HG02840 (cell line): ENCODE results near the gene PPP1R15A.
"Not testable (repeated sequence)": the region's sequence is repeated elsewhere in the genome, so short reads cannot be mapped to it uniquely, and the experiment has no call there.

Experiments used
- ATAC-seq: cut with Tn5 transposase; IDR thresholded peaks from one replicate; pipeline ENCODE4 v1.9.1; 2021; ENCODE audit warnings: mild to moderate bottlenecking, moderate library complexity, moderate number of reproducible peaks; ENCODE audit not compliant: unreplicated experiment, low FRiP score

Gene PPP1R15A

DNA sequence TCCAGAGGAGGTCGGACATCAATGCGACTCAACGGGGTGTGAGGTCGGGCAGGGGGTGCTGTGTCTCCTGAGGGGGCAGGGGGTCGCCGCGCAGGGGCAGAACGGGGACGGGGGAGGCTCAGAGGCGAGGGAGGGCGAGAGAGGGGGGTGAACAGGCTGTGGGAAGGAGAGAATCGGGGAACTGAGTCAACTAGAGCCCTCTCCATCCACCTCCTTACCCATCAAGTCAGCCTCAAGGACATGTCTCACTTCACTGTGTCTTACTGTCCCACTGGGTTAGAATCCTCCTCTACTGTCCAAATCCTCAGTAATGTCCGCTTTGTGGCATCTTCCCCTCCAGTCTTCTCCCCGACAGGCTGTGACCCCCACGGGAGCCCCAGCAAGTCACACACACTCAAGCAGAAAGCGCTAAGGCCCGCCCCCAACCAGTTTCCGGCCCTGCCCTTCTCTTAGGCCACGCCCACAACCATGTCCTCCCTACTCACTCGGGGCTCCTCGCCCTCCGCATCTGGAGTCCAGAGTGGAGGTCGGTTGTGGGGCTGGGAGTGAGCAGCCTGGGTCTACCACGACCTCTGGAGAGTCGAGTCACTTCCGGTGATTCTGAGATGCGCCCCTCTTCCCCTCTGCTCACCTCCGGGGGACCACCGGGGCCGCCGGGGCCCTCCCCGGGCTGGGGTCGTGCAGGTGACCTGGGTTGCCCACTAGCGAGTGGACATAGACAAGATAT, 13.1 kb upstream of the PPP1R15A start:
- no peak for ATAC-seq

DNA sequence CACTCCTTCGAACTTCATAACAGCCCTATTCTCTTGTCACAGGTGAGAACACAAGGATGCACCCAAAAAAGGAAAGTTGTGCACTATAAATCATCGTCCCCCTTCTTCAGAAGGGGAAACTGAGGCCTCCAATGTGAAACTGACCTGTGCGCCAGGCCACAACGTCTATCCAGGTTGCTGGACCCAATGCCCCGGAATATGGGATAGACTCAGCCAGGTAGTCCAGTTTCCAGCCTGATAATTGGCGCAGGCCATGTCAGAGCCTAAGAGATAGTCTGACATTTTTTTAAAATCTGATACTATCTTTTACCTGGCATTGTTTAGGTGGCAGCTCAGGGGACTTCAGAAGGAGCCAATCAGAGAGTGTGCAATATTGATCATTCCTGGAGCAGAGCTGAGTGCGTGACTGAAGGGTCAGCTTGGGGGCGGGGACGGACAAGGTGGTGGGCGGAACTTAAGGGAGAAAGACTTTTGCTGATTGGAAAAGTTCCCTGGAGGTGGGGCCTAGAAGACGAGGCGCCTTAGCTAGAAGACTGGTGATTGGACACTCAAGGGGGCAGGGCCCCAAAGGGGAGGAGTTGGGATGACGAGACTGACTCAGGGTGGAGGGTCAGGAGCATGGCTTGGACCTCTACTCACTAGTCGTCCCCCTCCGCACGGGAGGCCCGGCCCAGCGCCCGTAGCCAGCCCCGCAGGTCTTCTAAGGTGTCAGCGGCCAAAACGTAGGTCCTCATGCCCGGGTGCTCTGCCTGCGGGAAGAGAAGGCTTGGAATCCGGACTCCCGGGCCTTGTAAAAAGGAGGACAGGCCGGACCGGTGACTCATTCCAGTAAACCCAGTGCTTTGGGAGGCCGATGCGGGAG, 12.3 kb upstream of the PPP1R15A start:
- no peak for ATAC-seq

DNA sequence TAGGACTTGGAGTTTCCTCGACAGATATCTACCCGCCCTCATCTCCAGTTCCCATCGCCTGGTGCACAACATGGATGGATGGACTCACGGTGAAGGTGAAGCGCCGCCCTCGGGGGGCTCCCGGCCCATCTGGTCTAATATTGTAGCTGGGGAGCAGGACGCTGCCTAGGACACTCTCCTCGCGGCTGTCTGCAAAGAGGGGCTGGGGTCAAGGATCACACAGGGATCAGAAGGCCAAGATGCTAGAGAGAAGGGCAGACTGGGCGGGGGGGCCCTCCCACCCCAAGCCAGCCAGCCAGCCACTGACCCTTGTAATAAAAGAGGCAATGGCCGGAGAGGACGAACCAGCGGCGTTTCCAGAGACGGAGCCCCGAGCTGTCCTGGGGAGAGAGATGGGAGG, 10.9 kb upstream of the PPP1R15A start:
- ATAC-seq, result no peak

DNA sequence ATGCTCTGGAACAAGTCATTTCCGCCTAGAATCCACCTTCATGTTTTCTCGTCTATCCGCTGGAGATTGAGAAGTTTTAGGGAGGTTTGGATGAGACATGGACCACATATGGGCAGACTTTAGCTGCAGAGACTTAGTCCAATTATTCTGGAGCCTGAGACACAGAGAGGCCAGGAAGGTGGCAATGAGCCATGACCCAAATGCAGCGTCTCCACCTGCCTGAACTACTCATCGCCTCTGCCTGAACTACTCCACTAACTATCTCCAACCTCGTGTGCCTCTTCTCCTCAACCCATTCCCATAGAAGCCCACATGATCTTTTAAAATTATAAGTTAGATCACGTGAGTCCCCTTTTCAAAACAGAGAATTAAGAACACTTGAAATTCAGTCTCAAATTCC, 9.4 kb upstream of the PPP1R15A start:
- ATAC-seq, result no peak

DNA sequence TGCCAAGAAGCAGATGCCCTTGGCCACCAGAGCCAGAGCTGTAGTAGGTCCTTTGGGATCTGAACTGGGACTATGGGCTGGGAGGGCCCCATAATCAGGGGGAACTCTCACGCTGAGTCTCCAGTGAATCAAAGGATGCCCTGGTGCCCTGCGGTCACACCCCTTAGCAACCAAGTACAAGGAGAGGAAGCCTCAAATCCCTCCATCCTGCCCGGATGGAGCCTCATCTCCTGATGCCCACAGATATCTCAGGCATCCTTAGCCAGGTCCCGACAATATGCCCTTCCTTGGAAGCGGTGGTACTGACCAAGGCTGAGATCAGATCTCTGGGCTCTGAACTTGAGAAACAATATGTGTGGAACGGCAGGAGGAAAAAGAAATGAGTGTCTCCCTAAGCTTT, 5.5 kb upstream of the PPP1R15A start:
- no peak for ATAC-seq

GRCh38 chr19:48867123-48867745, 5.0 kb upstream of the PPP1R15A start:
- ATAC-seq, result no peak

DNA sequence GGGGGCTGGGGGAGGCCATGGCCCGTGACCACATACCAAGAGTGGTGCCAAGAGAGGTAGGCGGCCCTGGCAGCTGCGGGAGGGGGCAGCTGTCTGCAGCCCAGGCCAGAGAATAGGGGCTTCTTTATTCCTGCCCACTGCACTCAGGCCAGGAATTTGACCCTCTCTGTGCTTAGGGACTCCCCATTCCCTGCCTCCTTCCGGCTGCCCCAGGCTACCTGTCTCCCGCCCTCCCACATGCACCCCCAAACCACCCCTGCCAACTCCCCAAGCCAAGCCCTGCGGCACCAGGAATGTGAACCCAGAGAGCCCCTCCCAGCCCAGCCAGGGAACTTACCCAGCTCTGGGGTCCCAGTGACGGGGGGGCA, 4.5 kb upstream of the PPP1R15A start:
- no peak for ATAC-seq

GRCh38 chr19:48868114-48868886, 3.9 kb upstream of the PPP1R15A start, which contains the start of gene PLEKHA4:
Gene PLEKHA4 (minus strand): TSS chr19:48868617. CDS start chr19:48867620, 997 bp downstream.
- ATAC-seq, result no peak

DNA sequence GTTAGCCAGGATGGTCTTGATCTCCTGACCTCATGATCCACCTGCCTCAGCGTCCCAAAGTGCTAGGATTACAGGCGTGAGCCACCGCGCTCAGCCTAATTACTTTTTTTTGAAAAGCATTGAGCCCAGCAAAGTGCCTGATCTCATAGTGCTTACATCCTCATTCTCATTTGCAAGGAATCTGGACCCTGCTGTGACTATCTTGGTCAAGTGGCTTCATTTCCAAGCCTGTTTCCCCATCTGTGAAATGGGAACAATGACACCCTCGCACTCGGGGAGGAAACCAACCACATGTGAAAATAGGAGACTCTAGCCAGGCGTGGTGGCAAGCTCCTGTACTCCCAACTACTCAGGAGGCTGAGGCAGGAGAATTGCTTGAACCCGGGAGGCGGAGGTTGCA, 2.2 kb upstream of the PPP1R15A start:
- ATAC-seq, result no peak

DNA sequence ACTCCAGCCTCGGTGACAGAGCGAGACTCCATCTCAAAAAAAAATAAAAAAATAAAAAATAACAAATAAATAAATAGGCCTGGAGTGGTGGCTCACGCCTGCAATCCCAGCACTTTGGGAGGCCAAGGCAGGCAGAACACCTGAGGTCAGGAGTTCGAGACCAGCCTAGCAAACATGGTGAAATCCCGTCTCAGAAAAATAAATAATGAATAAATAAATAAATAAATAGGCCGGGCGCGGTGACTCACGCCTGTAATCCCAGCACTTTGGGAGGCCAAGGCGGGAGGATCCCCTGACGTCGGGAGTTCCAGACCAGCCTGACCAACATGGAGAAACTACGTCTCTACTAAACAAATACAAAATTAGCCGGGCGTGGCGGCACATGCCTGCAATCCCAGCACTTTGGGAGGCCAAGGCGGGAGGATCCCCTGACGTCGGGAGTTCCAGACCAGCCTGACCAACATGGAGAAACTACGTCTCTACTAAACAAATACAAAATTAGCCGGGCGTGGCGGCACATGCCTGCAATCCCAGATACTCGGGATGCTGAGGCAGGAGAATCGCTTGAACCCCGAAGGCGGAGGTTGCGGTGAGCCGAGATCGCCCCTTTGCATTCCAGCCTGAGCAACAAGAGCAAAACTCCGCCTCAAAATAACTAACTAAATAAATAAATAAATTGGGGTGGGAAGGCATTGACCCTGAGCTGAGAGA, 595 bp upstream of the PPP1R15A start:
- ATAC-seq, result not testable (repeated sequence)

DNA sequence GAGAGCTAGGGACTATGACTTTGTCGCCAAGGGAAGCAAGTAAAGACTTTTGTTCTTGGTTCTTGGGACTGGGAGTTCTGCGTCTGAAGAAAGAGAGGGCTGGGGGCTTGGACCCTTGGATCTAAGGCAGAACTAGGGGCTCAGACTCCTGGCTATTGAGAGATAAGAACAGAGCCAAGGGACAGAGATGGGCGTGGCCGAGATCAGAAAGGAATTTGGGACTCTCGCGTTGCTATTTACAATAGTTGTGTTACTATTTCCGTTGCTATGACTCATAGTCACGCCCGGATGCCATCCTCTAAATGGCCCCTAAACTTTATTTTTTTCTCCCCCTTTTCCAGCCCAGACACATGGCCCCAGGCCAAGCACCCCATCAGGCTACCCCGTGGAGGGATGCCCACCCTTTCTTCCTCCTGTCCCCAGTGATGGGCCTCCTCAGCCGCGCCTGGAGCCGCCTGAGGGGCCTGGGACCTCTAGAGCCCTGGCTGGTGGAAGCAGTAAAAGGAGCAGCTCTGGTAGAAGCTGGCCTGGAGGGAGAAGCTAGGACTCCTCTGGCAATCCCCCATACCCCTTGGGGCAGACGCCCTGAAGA, 759 bp downstream of the PPP1R15A start:
- ATAC-seq, result peak; percentile 24

- no peak for ATAC-seq
Measured at GRCh38 chr19:48873476-48874302, 1.5 kb downstream of the PPP1R15A start.

GRCh38 chr19:48874303-48875135, 2.3 kb downstream of the PPP1R15A start:
- no peak for ATAC-seq

GRCh38 chr19:48876043-48876981, 4.1 kb downstream of the PPP1R15A start:
- ATAC-seq, result not testable (repeated sequence)

GRCh38 chr19:48877855-48878195, 5.6 kb downstream of the PPP1R15A start:
- no peak for ATAC-seq

DNA sequence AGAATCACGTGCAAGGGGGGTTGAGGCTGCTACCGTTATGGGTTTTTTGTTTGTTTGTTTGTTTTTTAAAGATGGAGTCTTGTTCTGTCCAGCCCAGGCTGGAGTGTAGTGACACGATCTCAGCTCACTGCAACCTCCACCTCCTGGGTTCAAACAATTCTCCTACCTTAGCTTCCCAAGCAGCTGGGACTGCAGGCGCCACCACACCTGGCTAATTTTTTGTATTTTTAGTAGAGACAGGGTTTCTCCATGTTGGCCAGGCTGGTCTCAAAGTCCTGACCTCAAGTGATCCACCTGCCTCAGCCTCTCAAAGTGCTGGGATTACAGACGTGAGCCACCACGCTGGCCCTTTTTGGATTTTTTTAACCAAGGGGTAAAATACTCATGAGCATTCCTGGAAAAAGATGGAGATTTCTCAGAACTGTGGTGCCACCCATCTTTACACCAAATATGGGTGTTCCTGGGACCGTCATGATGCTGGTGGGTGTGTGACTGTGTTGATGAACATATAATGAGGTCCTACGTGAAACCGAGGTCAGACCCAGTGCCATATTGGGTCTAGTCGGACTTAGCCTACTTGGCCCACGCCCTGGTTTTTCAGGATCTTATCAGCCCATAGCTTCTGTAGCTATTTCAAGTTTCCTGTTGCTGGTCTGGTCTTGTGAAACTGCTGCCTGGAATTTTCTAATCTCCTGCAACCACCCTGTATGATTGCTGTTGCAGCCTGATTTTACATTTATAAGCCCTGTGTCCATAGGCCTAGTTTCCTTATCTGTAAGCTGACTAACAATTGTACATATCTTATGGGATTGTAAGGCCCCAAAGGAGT, 6.2 kb downstream of the PPP1R15A start:
- ATAC-seq, result no peak
